GM21619 (cell line): ENCODE measurements around the gene ELF1.
"Not testable (repeated sequence)": the region's sequence is repeated elsewhere in the genome, so short reads cannot be mapped to it uniquely, and the experiment has no call there.

Experiments used
- ATAC-seq: cut with Tn5 transposase; IDR thresholded peaks from one replicate; pipeline ENCODE4 v1.9.1; 2021; ENCODE audit not compliant: unreplicated experiment

Gene ELF1

DNA sequence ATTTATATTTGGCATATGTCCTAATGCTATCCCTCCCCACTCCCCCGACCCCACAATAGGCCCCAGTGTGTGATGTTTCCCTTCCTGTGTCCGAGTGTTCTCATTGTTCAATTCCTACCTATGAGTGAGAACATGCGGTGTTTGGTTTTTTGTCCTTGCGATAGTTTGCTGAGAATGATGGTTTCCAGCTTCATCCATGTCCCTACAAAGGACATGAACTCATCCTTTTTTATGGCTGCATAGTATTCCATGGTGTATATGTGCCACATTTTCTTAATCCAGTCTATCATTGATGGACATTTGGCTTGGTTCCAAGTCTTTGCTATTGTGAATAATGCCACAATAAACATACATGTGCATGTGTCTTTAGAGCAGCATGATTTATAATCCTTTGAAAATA is 23.3 kb upstream of the ELF1 start:
- not testable (repeated sequence) for ATAC-seq

DNA sequence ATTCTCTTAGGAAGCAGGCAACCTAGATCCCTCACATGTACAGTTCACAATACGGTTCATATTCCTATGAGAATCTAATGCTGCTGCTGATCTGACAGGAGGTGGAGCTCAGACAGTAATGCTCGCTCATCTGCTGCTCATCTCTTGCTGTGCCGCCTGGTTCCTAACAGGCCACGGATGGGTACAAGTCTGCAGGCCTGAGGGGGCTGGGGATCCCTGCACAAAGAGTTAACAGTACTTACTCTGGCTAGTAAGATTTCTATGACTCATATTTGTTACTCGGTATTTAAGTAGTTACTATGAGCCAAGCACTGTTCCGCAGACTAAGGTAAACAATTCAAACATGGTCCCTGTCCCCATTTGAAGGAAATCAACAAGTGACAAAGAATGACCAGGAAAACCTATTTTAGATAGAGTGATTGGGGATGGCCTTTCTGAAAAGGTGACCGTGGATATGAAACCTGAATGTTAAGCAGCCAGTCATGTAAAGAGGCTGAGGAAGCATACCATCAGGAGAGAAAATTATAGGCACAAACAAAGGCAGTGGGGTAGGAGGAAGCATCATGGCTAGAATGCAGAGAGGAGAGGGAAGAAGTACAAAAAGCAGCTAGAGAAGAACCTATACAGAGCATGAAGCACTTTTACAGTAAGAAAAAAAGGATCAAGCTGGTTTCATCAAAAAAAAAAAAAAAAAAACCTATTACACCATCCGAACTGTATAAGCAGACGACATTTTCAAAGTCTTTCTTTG is 21.6 kb upstream of the ELF1 start:
- ATAC-seq, result no peak

DNA sequence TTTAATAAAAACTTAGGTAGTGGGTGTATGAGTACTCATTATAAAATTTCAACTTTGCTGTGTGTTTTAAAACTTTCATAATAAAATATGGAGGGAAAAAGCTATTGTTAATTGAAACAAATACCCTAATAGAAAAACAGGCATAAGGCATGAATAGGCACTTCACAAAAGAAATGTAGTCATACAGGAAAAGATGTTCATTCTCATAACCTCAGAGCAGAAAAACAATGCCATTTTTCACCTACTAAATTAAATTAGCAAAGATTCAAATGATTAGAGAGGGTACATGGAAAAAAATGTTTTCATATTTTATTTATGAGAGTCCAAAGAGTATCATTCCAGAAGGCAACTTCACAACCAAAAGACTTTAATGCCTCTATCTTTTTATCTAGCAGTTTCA is 20.6 kb upstream of the ELF1 start:
- ATAC-seq, result no peak

- not testable (repeated sequence) for ATAC-seq
Observed at GRCh38 chr13:41036557-41036956, 17.4 kb upstream of the ELF1 start.

- ATAC-seq, result no peak
Observed at GRCh38 chr13:41034881-41035280, 15.8 kb upstream of the ELF1 start.

- no peak for ATAC-seq
Observed at GRCh38 chr13:41034382-41034781, 15.3 kb upstream of the ELF1 start.

DNA sequence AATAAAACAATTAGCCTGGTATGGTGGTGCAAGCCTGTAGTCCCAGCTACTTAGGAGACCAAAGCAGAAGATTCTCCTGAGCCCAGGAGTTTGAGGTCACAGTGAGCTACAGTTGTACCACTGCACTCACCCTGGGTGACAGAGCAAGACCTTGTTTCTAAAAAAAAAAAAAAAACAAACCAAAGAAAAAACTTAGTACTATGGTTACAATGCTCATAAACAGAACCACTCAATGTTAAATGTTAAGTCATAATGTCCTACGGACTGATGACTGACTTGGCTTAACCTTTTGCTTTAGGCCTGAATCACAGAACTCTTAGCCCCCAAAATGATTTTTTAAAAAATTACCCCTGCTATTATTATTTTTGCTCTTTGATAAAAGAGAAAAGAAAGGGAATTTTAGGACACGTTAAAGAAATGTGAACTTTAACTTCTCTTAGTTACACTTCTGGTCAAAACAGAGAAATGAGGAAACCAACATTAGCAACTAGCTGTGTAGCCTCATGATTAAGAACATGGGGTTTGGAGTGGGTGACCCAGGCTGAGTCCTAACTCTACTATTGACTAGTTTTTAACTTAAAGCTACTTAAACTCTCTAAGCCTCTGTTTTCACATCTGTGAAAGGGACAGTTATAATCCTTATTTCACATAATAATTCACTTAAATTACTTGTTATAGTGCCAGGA is 13.7 kb upstream of the ELF1 start:
- no peak for ATAC-seq

DNA sequence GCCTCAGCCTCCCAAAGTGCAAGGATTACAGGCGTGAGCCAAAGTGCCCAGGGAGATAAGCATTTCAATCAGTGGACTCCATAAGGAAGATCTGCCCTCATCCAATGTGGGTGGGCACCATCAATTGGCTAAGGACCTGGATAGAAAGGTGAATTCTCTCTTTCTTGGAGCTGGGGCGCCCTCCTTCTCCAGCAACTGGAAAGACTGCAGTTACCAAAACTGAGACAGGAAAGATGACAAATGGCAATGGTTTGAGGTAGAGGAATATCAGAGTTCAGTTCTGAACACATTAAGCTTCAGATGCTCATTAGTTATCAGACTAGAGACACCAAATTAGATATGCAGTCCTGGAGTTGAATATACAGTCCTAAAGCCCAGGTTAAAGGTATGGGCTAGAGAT is 10.5 kb upstream of the ELF1 start:
- no peak for ATAC-seq

DNA sequence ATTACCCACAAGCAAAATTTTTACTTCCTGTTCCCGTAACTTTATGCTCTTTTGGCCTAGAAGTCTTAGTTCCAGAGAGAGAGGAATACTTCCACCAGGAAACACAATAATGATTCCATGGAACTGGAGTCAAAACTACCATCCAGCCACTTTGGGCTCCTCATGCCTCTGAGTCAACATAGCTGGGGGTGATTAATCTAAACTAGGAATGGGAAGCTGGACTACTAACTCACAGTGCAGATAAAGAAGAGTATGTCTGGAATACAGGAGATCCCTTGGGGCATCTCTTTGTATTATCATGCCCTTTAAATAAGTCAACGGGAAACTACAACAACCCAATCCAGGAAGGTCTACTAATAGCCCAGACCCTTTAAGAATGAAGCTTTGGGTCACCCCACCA is 8.9 kb upstream of the ELF1 start:
- ATAC-seq, result no peak

DNA sequence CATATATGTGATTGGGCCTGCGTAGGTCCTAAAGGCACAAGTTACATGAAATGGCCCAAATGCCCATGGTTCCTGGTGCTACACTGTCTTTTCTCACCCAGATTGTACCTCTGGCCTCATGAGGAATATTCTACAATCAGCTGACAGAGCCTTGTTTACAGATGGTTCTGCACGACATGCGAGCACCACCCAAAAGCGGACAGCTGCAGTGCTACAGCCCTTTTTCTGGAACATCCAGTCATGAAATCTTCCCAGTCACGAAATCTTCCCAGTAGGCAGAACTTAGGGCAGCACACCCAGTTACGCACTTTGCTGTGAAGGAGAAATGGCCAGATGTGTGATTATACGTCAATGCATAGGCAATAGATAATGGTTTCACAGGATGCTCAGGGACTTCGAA is 7.7 kb upstream of the ELF1 start:
- ATAC-seq, result no peak

- ATAC-seq, result no peak
Observed at GRCh38 chr13:41025518-41025917, 6.4 kb upstream of the ELF1 start.

DNA sequence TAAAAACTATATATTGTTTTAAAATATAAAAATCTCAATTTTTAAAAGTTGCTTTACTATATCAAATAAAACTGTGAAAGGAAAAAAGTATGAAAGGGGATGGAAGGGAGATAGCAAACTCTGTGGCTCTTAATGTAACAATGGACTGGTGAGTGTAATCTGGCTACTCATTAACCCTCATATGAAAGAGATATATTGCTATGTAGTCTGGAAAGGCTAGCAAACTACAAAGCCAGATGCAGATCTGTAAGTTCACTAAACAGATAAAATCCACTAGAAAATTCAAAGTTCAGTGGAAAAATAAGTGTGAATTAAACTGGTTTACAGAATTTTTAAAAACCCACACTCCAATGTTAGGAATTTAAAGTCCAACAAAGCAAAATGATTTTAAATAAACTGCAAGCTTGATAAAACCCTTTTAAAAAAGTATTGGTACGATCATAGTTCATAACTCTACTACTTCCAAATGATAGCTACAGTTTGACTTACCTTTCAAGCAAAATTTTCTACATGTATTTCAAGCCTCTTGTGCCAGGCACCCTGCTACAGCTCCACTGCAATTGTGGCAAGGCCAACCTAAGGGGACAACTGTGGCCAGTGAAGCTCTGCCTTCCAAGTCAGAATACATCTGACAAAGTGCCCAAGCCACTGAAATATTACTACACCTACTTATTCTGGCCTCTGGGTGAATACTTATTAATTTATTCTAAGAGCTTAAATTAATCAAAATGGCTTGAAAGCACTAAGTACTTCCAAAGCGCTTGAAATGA is 647 bp upstream of the ELF1 start:
- peak; percentile 38 for ATAC-seq

DNA sequence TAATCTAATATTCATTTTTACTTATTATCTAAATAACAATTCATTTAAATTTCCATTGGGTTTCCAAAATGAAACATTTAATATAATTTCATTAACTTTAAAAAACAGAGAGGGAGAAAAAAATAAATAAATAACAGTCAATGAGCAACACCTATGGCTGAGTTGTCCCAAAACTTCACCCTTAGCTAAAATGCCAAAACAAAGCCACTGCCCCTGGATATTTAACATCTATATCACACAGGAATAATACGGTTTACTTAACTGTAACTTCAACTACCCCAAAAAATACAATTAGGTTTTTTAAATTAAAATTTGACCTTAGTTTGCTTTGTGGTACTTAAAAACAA is 541 bp downstream of the ELF1 start:
- ATAC-seq, result no peak

GRCh38 chr13:41017817-41018601 is 1.1 kb downstream of the ELF1 start:
- ATAC-seq, result no peak

- ATAC-seq, result no peak
Observed at GRCh38 chr13:41017159-41017558, 2.0 kb downstream of the ELF1 start.

- no peak for ATAC-seq
Observed at GRCh38 chr13:41015920-41016319, 3.2 kb downstream of the ELF1 start.

GRCh38 chr13:41013835-41014234 is 5.3 kb downstream of the ELF1 start:
- ATAC-seq, result no peak

- no peak for ATAC-seq
Observed at GRCh38 chr13:41012536-41012935, 6.6 kb downstream of the ELF1 start.

GRCh38 chr13:41011382-41011956 is 7.6 kb downstream of the ELF1 start:
- ATAC-seq, result no peak

DNA sequence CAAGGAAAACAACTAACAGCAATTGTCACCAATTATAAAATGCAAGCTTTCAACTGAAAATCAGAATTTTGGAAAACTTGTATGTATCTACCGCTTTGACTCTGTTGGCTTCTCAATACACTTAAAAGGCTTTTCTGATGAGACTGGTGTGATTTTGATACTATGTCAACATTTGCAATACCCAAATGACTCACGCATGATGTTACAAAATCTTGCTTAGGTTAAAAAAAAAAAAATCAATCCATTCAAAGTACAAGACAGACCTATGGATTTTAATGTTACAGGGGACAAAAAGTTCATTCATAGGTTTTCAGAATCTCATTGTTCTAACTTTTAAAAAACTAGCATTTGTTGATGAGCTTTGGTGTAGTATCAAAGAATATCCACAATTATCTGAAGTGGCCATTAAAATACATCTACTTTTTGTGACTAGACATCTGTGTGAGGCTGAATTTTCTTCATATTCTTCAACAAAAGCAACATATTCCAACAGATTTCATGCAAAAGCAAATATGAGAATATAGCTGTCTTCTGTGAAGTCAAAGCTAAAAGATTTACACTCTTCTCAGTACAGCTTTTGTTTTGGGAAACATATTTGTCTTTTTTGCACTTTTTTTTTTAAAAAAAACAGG is 10.7 kb downstream of the ELF1 start:
- no peak for ATAC-seq

- no peak for ATAC-seq
Observed at GRCh38 chr13:41007744-41008128, 11.4 kb downstream of the ELF1 start.
